ENCODE measurements around the gene SLC7A6OS.
A peak's percentile ranks its signal among the peaks of the same experiment; 100 is the strongest.

SLC7A6OS gene

DNA sequence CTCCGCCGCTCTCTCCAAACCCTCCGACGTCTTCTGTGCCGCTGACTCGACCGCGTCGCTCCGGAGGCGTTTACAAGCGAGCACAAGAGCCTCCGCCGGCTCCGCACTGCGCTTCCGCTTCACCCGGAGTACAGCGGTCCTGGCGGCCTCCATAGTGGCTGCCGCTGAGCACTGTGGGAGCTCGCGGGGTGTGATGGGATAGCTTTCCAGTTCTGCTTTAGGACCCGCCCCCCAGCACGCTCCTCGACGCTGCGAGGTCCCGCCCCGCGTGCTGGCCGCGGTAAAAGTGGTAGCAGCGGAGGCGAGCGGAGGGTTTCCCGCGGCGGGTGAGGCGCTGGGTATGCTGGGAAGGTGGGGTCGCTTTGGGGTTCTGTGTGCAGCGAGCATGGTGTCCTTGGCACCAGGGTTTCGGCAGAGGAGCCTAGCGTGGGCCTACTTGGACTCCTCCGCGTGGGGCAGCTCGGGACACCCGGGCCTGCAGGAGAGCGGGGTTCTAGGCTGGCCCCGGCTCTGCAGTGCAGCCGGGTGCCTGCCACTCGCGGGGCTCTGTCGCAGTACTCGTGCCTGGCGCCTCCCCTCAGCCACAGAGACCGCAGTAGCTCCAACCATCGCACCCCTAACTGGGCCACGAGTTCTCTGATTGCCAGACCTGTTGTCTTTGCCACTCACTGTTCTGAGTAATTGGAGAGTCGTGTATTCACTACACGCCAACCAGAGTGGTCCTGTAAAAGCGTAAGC, at the start of gene SLC7A6OS, which contains the start of gene PRMT7:
Gene SLC7A6OS, minus strand, starts transcription at position 173 of the 738 bp plus-strand sequence. Its CDS starts 20 bp downstream, at position 153.
Gene PRMT7, plus strand, starts transcription at position 246 of the 738 bp plus-strand sequence. CDS start 4,961 bp downstream, outside the sequence.
- Histone ChIP-seq H3K4me1 (ENCODE audit: control insufficient read depth, insufficient read depth, low read length) (no peaks in the 10 kb centered on the region), H3K36me3 (ENCODE audit: control insufficient read depth in 2 of 2, insufficient read depth in 1 of 2, low read length in 2 of 2) (peaks cover 27 to 55% of the 10 kb centered on the region in 2 experiments), H3K27ac (ENCODE audit: extremely low read depth, low read depth, low read length) (peak within 1 kb of the TSS; percentile 72), H3K9me3 (ENCODE audit: control insufficient read depth, insufficient read depth, low read depth, low read length) (no peaks in the 10 kb centered on the region), H3K4me3 (ENCODE audit: low read depth, low read length) (peak within 1 kb of the TSS; percentile 85)
- ChIA-PET CTCF (interaction anchor here (0.7 to 2.3 kb wide), 6 partner anchors 14 to 94 kb away, joined by 3 to 28 read pairs (median 4); no protein-coding TSS in a partner anchor), POLR2A (interaction anchor here (0.5 to 2.6 kb wide), 27 partner anchors 8 to 717 kb away, joined by 3 to 40 read pairs (median 5); partner anchors contain the start of genes ESRP2, NFATC3, PLA2G15 and SLC7A6)
- TF ChIP-seq ZNF302 (tag by site-specific recombination; IDR thresholded peaks at IDR 0.05; ENCODE audit: low read depth) (no peak), ZNF214 (tag by site-specific recombination; IDR thresholded peaks at IDR 0.05; ENCODE audit: borderline replicate concordance) (no peak), ZEB2 (tag by site-specific recombination; IDR thresholded peaks at IDR 0.05) (peak; percentile 70; the same call in 1 of the 2 replicates), ZSCAN30 (tag by site-specific recombination; IDR thresholded peaks at IDR 0.05) (peak; percentile 28; the same call in 1 of the 2 replicates), ZNF24 (tag by site-specific recombination; IDR thresholded peaks at IDR 0.05) (0 out of 2 replicates have a peak, but pooled peaks have one; percentile 23), ZNF311 (tag by site-specific recombination; IDR thresholded peaks at IDR 0.05; ENCODE audit: borderline replicate concordance) (no peak), ZFHX2 (tag by site-specific recombination; conservative IDR thresholded peaks at IDR 0.05) (peak; percentile 35; the same call in 1 of the 2 replicates), SP7 (tag by site-specific recombination; IDR thresholded peaks at IDR 0.05) (peak; percentile 59; the same call in 1 of the 2 replicates), KLF16 (tag by site-specific recombination; IDR thresholded peaks at IDR 0.05) (peak; percentile 79), ZNF558 (tag by site-specific recombination; IDR thresholded peaks at IDR 0.05) (no peak), ZNF549 (tag by site-specific recombination; IDR thresholded peaks at IDR 0.05) (no peak), REPIN1 (tag by site-specific recombination; IDR thresholded peaks at IDR 0.05; ENCODE audit: low read depth) (no peak), ZNF843 (tag by site-specific recombination; IDR thresholded peaks at IDR 0.05) (peak; percentile 40; the same call in 1 of the 2 replicates), ZNF416 (tag by site-specific recombination; IDR thresholded peaks at IDR 0.05) (no peak), KLF9 (tag by site-specific recombination; IDR thresholded peaks at IDR 0.05; ENCODE audit: low read depth) (peak; percentile 90; the same call in 1 of the 2 replicates), ZNF610 (tag by site-specific recombination; IDR thresholded peaks at IDR 0.05; ENCODE audit: borderline replicate concordance) (peak; percentile 27; the same call in 1 of the 2 replicates), BCL11A (tag by site-specific recombination; IDR thresholded peaks at IDR 0.05; ENCODE audit: low read depth) (no peak), WT1 (tag by site-specific recombination; IDR thresholded peaks at IDR 0.05) (peak; percentile 18; the same call in 1 of the 2 replicates), ZNF629 (tag by site-specific recombination; IDR thresholded peaks at IDR 0.05) (peak; percentile 40; the same call in 1 of the 2 replicates), ZBTB48 (tag by site-specific recombination; IDR thresholded peaks at IDR 0.05) (peak; percentile 7; the same call in 1 of the 2 replicates)
- TF ChIP-seq, protein P1, sequence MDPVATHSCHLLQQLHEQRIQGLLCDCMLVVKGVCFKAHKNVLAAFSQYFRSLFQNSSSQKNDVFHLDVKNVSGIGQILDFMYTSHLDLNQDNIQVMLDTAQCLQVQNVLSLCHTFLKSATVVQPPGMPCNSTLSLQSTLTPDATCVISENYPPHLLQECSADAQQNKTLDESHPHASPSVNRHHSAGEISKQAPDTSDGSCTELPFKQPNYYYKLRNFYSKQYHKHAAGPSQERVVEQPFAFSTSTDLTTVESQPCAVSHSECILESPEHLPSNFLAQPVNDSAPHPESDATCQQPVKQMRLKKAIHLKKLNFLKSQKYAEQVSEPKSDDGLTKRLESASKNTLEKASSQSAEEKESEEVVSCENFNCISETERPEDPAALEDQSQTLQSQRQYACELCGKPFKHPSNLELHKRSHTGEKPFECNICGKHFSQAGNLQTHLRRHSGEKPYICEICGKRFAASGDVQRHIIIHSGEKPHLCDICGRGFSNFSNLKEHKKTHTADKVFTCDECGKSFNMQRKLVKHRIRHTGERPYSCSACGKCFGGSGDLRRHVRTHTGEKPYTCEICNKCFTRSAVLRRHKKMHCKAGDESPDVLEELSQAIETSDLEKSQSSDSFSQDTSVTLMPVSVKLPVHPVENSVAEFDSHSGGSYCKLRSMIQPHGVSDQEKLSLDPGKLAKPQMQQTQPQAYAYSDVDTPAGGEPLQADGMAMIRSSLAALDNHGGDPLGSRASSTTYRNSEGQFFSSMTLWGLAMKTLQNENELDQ (tag by site-specific recombination; IDR thresholded peaks at IDR 0.05; ENCODE audit: low read depth) = no peak
- TF ChIP-seq, protein P2, sequence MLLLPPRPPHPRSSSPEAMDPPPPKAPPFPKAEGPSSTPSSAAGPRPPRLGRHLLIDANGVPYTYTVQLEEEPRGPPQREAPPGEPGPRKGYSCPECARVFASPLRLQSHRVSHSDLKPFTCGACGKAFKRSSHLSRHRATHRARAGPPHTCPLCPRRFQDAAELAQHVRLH (tag by site-specific recombination; IDR thresholded peaks at IDR 0.05) = peak; percentile 83
- TF ChIP-seq, protein P3, sequence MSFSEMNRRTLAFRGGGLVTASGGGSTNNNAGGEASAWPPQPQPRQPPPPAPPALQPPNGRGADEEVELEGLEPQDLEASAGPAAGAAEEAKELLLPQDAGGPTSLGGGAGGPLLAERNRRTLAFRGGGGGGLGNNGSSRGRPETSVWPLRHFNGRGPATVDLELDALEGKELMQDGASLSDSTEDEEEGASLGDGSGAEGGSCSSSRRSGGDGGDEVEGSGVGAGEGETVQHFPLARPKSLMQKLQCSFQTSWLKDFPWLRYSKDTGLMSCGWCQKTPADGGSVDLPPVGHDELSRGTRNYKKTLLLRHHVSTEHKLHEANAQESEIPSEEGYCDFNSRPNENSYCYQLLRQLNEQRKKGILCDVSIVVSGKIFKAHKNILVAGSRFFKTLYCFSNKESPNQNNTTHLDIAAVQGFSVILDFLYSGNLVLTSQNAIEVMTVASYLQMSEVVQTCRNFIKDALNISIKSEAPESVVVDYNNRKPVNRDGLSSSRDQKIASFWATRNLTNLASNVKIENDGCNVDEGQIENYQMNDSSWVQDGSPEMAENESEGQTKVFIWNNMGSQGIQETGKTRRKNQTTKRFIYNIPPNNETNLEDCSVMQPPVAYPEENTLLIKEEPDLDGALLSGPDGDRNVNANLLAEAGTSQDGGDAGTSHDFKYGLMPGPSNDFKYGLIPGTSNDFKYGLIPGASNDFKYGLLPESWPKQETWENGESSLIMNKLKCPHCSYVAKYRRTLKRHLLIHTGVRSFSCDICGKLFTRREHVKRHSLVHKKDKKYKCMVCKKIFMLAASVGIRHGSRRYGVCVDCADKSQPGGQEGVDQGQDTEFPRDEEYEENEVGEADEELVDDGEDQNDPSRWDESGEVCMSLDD (tag by site-specific recombination; IDR thresholded peaks at IDR 0.05) = peak; percentile 82
- TF ChIP-seq, protein P4, sequence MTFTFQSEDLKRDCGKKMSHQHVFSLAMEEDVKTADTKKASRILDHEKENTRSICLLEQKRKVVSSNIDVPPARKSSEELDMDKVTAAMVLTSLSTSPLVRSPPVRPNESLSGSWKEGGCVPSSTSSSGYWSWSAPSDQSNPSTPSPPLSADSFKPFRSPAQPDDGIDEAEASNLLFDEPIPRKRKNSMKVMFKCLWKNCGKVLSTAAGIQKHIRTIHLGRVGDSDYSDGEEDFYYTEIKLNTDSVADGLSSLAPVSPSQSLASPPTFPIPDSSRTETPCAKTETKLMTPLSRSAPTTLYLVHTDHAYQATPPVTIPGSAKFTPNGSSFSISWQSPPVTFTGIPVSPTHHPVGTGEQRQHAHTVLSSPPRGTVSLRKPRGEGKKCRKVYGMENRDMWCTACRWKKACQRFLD (tag by site-specific recombination; IDR thresholded peaks at IDR 0.05) = no peak
- TF ChIP-seq, protein P5, sequence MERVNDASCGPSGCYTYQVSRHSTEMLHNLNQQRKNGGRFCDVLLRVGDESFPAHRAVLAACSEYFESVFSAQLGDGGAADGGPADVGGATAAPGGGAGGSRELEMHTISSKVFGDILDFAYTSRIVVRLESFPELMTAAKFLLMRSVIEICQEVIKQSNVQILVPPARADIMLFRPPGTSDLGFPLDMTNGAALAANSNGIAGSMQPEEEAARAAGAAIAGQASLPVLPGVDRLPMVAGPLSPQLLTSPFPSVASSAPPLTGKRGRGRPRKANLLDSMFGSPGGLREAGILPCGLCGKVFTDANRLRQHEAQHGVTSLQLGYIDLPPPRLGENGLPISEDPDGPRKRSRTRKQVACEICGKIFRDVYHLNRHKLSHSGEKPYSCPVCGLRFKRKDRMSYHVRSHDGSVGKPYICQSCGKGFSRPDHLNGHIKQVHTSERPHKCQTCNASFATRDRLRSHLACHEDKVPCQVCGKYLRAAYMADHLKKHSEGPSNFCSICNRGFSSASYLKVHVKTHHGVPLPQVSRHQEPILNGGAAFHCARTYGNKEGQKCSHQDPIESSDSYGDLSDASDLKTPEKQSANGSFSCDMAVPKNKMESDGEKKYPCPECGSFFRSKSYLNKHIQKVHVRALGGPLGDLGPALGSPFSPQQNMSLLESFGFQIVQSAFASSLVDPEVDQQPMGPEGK (tag by site-specific recombination; IDR thresholded peaks at IDR 0.05) = peak; percentile 83
- TF ChIP-seq, protein P6, sequence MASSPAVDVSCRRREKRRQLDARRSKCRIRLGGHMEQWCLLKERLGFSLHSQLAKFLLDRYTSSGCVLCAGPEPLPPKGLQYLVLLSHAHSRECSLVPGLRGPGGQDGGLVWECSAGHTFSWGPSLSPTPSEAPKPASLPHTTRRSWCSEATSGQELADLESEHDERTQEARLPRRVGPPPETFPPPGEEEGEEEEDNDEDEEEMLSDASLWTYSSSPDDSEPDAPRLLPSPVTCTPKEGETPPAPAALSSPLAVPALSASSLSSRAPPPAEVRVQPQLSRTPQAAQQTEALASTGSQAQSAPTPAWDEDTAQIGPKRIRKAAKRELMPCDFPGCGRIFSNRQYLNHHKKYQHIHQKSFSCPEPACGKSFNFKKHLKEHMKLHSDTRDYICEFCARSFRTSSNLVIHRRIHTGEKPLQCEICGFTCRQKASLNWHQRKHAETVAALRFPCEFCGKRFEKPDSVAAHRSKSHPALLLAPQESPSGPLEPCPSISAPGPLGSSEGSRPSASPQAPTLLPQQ (tag by site-specific recombination; IDR thresholded peaks at IDR 0.05) = peak; percentile 84; the same call in 1 of the 2 replicates

Measured in HEK293 (cell line).